SU-DHL-6 (cell line): ENCODE data around the gene ARL8A.

Experiments used
- CTCF ChIP-seq: fragments of 200-600 bp; sonication (generic); IDR thresholded peaks from one replicate; pipeline ENCODE4 v1.5.1; 2017; ENCODE audit warnings: antibody characterized with exemption, mild to moderate bottlenecking, low read length, moderate library complexity; ENCODE audit not compliant: insufficient read depth, poor library complexity, severe bottlenecking
- EZH2phosphoT487 ChIP-seq: fragments of 200-600 bp; sonication (generic), shearing (Covaris generic); conservative IDR thresholded peaks from 2 replicates; pipeline ENCODE4 v1.6.1; 2018; ENCODE audit warnings: mild to moderate bottlenecking, antibody characterized with exemption, low read length, moderate library complexity, mixed read lengths

GRCh38 chr1:202145068-202145743 is 669 bp upstream of the ARL8A start:
- no peak for TF ChIP-seq CTCF
- TF ChIP-seq EZH2phosphoT487, result no peak
